WI38 (cell line): ENCODE results near the gene APBB1.

Experiments used
- H3K4me3 ChIP-seq: 2 replicates; pipeline ENCODE4 v1.5.1; 2011; ENCODE audit warnings: low read depth, mild to moderate bottlenecking, control low read depth, low read length
- TF ChIP-seq, protein P1 (sequence below): IDR thresholded peaks from 2 replicates; pipeline ENCODE4 v1.5.1; 2012; ENCODE audit warnings: low read depth, mild to moderate bottlenecking, control low read depth, low read length

The APBB1 gene

DNA sequence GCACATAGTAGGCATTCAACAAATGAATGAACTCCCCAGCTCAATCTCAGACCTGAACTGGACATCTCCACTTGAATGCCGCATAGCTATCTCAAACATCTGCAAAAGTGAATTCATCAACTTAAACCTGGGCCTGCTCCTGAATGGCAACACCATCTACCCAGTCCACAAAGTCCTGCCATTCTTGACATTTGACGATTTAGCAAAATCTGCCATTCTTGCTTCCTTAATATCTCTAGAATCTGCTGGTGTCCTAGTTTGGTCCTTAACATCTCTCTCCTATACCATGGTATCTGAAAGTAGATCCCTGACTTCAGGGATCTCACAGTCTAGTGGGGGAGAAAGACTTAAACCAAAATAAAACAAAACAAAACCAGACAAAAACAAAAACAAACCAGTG is 34.3 kb upstream of the APBB1 start:
- TF ChIP-seq, protein P1, sequence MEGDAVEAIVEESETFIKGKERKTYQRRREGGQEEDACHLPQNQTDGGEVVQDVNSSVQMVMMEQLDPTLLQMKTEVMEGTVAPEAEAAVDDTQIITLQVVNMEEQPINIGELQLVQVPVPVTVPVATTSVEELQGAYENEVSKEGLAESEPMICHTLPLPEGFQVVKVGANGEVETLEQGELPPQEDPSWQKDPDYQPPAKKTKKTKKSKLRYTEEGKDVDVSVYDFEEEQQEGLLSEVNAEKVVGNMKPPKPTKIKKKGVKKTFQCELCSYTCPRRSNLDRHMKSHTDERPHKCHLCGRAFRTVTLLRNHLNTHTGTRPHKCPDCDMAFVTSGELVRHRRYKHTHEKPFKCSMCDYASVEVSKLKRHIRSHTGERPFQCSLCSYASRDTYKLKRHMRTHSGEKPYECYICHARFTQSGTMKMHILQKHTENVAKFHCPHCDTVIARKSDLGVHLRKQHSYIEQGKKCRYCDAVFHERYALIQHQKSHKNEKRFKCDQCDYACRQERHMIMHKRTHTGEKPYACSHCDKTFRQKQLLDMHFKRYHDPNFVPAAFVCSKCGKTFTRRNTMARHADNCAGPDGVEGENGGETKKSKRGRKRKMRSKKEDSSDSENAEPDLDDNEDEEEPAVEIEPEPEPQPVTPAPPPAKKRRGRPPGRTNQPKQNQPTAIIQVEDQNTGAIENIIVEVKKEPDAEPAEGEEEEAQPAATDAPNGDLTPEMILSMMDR = no peak

DNA sequence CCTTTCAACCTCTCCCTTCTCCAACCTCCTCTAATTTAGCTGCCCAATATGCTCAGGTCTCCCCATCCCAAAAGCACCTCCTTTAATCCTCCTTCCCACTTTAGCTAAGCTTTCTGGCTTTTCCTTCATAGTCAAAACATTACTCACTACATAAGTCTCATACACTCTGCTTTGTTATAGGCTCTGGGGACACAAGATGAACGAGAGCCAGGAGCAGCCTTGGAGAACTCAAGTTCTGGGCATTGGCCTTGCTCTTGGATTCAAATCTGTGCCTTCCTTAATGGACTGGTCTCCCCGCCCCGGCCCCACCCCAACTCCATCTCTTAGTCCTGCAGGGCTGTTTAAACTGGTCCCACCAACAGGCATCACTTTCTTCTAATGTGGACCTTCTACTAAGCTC is 33.3 kb upstream of the APBB1 start:
- TF ChIP-seq, protein P1 = no peak
- no peak overlapping the region for H3K4me3 ChIP-seq

More for the DNA sequence above, 34.3 kb upstream of the APBB1 start:
- H3K4me3 ChIP-seq = no peak overlapping the region

DNA sequence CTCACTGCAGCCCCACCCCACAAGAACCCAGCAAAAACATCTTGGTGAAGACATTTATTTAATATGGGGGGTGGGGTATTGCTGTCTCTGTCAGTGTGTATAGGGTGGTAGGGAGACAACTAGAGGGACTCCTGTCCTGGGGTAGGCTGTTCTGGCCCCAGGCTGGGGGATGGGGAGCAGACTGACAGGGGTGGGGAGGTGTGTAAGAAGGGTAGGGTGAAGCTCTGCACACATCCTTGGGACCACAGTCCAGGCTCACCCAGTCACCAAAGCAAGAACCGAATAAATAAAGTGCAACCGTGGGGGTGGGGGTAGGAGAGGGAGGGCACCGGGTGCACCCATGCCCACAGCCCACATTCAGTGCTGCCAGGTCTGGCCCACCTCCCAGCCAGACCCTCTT is 29.7 kb upstream of the APBB1 start:
- TF ChIP-seq, protein P1 = no peak

DNA sequence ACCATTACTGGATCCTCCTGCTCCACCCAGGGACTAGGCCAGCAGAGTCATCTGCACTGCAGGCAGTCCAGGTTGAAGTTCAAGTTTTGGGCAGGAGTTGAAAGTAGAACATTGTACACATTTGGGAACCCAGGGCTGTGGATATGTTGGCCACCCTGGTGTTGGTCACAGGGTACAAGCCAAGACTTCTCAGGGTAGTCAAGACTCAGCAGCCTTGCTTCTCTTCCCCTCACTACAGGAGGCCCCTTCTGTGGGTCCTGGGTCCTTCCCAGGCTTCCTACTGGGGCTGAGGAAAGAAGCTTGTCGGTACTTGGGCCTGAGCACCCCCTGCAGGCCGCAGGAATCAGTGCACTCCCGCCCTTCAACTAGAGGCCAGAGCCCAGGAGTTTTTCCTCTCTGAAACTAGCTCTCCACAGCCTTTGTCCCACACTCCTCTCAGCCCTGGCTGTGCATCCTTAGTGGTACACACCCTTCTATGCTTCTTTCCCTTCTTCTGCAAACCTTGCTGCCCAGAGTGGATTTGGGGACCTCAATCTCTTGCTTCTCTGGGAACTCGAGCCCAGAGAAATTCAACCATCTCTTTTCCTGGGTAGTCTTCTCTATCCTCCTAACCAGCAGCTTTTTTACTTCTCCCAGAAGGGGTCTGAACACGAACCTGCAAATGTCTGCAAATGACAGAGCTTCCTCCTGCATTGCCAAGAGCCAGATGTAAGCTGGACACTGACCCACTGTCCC is 24.5 kb upstream of the APBB1 start:
- TF ChIP-seq, protein P1 = peak; percentile 92
- H3K4me3 ChIP-seq = no peak overlapping the region

More for the DNA sequence above, 29.7 kb upstream of the APBB1 start:
- H3K4me3 ChIP-seq = no peak overlapping the region

DNA sequence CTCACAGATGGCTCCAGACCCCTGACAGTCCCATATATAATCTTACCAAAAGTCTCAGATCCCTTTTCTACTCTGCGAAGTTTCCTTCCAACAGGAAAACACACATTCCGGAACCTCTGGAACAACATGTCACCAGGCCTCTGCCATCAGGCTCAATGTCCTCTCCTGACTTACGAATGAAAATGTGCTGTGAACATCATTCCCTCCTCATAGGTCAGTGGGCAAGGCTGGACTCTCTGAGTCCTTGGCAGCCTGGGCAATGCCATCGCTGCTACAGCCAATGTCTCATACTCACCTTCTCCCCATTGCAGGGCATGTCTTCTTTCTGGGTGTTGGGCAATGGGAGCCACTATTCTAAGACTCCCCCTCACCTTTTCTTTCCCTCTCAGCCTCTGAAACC is 23.5 kb upstream of the APBB1 start:
- TF ChIP-seq, protein P1 = no peak
- no peak overlapping the region for H3K4me3 ChIP-seq

DNA sequence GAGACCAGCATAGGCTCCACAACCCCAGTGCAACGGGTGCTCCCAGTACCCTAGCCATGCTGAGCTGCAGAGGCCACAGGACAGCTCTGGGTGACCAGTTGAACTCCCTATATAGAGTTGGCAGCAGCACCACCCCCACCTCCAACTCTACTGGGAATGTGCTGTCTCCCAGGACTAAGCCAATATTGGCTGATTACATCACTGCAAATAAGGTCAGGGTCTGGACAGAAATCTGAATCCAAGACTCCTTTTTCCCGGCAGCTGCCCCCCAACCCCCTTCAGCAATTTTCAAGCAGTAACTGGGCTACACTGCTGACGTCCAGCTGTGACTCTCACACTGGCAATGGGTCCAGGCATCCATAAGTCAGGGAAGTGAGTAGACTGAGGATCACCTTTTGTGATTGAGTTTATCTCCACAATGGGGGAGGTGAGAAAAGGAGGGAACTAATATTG is 22.0 kb upstream of the APBB1 start, which contains the start of gene HPX:
TSS of gene HPX (minus strand) at position 82 of the 453 bp plus-strand sequence. CDS start at position 58, 24 bp downstream.
- H3K4me3 ChIP-seq = no peak within 1 kb of the TSS
- TF ChIP-seq, protein P1 = no peak

DNA sequence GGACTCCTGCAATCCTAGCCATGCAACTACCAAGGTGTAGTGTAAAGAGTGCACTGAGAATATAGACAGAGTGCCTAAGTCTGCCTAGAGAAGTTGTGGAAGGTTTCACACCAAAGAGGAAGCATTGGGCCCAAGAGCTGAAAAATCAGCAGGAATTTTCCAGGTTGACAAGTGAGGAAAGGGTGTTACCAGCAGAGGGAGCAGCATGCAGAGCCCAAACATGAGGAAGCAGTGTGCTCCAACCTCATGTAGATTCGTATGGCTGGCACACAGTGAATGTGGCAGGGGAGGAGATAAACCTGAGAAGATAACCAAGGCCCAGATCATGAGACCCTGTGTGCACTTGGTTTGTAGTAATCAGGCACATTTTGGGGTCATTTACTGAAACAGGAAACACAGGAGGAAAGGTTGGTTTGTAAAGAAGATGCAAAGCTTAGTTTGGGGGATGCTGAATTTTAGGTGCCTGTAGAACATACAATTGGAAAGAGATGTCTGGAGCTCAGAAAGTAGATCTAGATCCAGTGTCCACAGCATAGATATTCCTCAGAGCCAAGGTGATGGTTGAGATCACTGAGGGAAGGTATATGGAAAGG is 20.2 kb upstream of the APBB1 start:
- TF ChIP-seq, protein P1 = peak; percentile 70
- no peak overlapping the region for H3K4me3 ChIP-seq
